Activated naive CD4-positive, alpha-beta T cell treated with anti-CD3 and anti-CD28 coated beads for 36 hours (primary cell): Measurements from ENCODE around the gene NYAP2. TPM values are rescaled to one million over a fixed set of nuclear protein-coding genes. Genes with fewer than 3 reads are reported as not detected.

Experiments
- CTCF ChIA-PET: fragments of 350-600 bp; sonication (Branson Sonifier 250); formaldehyde crosslinking; loops from one replicate; lab custom pipeline; 2021; ENCODE audit warnings: antibody characterized with exemption; lab: Charles Lee
- DNase-seq: peaks from one replicate; pipeline ENCODE4 v3.0.0-alpha.2; 2020
- H3K27ac Mint-ChIP-seq: one replicate; pipeline ENCODE4 v1.8.0; 2021; ENCODE audit warnings: mild to moderate bottlenecking, mixed read lengths
- H3K27me3 Mint-ChIP-seq: one replicate; pipeline ENCODE4 v1.8.0; 2021; ENCODE audit warnings: low read depth, mixed read lengths
- H3K36me3 Mint-ChIP-seq: one replicate; pipeline ENCODE4 v1.8.0; 2021; ENCODE audit warnings: low read depth, mixed read lengths
- H3K4me1 Mint-ChIP-seq: one replicate; pipeline ENCODE4 v1.8.0; 2021; ENCODE audit warnings: low read depth, mixed read lengths
- H3K4me3 Mint-ChIP-seq: one replicate; pipeline ENCODE4 v1.8.0; 2021; ENCODE audit warnings: mild to moderate bottlenecking, moderate library complexity, mixed read lengths
- H3K9me3 Mint-ChIP-seq: one replicate; pipeline ENCODE4 v1.8.0; 2021; ENCODE audit warnings: mixed read lengths
- intact Hi-C: fragments of 100-400 bp; cut with micrococcal nuclease; formaldehyde crosslinking; loops from one replicate; pipeline ENCODE4 v1.15.1; 2023
- total RNA-seq, 2 experiments: library from RNA; stranded (reverse); gene quantifications; one replicate each; pipeline ENCODE4 v1.2.3, GENCODE V29; 2021

The NYAP2 gene
- total RNA-seq, 2 experiments from 2014 or later, result not detected

DNA sequence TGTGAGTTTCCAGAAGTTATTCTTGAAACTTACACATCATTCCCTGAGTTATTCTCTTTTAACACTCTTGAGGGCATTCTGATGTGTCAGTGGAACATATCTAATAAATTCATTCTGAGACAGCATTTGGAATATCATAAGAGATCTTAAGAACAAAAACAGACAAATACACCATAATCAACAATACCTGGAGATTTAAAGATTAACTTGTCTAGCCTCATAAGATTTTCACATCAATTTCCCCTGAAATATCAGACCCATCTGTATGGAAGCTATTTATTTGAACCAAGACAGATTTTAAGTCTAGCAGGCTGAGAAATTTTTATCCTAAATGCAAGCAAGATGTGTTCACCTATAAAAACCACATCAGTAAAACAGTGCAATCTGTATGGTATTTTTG is 181.6 kb downstream of the NYAP2 start:
- Mint-ChIP-seq H3K27me3 (peaks cover 10% of the 10 kb centered on the region), H3K9me3 (no peaks in the 10 kb centered on the region)

GRCh38 chr2:225581906-225582305 is 182.4 kb downstream of the NYAP2 start:
- no peak overlapping the region for H3K27ac Mint-ChIP-seq
- CTCF ChIA-PET, result no interaction called here
- H3K27me3 Mint-ChIP-seq, result peaks cover 10% of the 10 kb centered on the region
- intact Hi-C loops, result no loop called here
- no peak for DNase-seq
- no peaks in the 10 kb centered on the region for H3K36me3 Mint-ChIP-seq
- no peak overlapping the region for H3K4me3 Mint-ChIP-seq
- H3K4me1 Mint-ChIP-seq, result no peaks in the 10 kb centered on the region
- H3K9me3 Mint-ChIP-seq, result no peaks in the 10 kb centered on the region

More for the DNA sequence above, 181.6 kb downstream of the NYAP2 start:
- Mint-ChIP-seq H3K27ac (no peak overlapping the region), H3K4me1 (no peaks in the 10 kb centered on the region), H3K4me3 (no peak overlapping the region), H3K36me3 (no peaks in the 10 kb centered on the region)
- CTCF ChIA-PET, result no interaction called here
- DNase-seq, result no peak
- intact Hi-C loops, result no loop called here

DNA sequence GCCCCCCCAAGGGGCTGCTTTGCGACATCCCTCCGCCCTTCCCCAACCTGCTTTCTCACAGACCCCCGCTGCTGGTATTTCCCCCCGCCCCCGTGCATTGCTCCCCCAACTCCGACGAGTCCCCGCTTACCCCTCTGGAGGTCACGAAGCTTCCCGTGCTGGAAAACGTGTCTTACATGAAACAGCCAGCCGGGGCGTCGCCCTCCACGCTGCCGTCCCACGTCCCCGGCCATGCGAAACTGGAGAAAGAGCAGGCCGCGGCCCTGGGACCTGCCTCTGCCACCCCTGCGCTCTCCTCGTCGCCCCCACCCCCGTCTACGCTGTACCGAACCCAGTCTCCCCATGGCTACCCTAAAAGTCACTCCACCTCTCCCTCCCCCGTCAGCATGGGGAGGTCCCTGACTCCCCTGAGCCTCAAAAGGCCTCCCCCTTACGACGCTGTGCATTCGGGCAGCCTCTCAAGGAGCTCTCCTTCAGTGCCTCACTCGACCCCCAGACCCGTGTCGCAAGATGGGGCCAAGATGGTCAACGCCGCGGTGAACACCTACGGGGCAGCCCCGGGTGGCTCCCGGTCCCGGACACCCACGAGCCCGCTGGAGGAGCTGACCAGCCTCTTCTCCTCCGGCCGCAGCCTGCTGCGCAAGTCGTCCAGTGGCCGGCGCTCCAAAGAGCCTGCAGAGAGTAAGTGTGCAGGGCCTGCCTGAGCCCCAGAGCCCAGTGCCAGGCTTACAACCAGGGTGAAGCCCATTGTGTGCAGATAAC is 183.0 kb downstream of the NYAP2 start:
- no peaks in the 10 kb centered on the region for H3K4me1 Mint-ChIP-seq
- intact Hi-C loops, result no loop called here
- DNase-seq, result no peak
- CTCF ChIA-PET, result no interaction called here
- no peak overlapping the region for H3K27ac Mint-ChIP-seq
- no peak overlapping the region for H3K4me3 Mint-ChIP-seq
- H3K36me3 Mint-ChIP-seq, result no peaks in the 10 kb centered on the region
- H3K9me3 Mint-ChIP-seq, result no peaks in the 10 kb centered on the region
- H3K27me3 Mint-ChIP-seq, result peaks cover 10% of the 10 kb centered on the region

DNA sequence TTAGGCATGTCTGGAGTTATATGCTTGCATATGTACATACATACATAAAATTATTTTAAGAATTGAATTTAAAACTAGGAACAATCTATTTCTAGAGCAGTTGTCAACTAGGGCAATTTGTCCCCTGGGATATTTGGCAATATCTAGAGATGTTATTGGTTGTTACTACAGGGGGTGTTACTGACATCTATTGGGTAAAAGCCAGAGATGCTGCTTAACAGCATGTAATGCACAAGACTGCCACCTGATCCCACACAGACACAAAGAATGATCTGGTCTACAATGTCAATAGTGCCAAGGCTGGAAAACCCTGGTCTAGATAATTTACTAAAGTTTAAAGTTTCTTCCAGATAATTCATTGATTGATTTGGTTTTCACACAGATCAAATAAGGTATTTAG is 185.3 kb downstream of the NYAP2 start:
- Mint-ChIP-seq H3K9me3 (no peaks in the 10 kb centered on the region), H3K27ac (no peak overlapping the region)
- CTCF ChIA-PET, result no interaction called here

DNA sequence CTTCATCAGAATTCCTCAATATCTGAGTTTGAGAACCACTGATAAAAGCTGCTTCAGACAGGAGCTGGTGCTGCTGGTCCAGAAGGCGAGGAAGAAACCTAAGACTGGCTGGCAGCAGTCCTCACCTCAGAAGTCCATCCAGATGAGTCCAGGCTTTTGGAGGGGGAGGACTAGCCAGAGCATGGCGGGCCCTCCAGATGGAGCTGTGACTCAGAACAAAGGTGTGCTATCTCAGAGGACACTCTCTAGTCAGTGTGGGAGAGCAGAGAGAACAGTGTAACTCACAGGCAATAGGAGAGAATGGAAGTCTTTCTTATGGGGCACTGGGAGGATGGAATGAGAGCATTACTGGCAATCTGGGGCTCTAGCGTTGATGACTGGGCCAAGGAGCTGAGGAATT is 191.4 kb downstream of the NYAP2 start:
- no peak for DNase-seq
- Mint-ChIP-seq H3K27me3 (peaks cover 5% of the 10 kb centered on the region), H3K4me1 (no peaks in the 10 kb centered on the region), H3K9me3 (no peaks in the 10 kb centered on the region), H3K4me3 (no peak overlapping the region), H3K36me3 (no peaks in the 10 kb centered on the region), H3K27ac (no peak overlapping the region)
- intact Hi-C loops, result no loop called here
- CTCF ChIA-PET, result no interaction called here

More for the DNA sequence above, 185.3 kb downstream of the NYAP2 start:
- Mint-ChIP-seq H3K36me3 (no peaks in the 10 kb centered on the region), H3K4me3 (no peak overlapping the region), H3K27me3 (no peaks in the 10 kb centered on the region), H3K4me1 (no peaks in the 10 kb centered on the region)
- intact Hi-C loops, result no loop called here
- no peak for DNase-seq

DNA sequence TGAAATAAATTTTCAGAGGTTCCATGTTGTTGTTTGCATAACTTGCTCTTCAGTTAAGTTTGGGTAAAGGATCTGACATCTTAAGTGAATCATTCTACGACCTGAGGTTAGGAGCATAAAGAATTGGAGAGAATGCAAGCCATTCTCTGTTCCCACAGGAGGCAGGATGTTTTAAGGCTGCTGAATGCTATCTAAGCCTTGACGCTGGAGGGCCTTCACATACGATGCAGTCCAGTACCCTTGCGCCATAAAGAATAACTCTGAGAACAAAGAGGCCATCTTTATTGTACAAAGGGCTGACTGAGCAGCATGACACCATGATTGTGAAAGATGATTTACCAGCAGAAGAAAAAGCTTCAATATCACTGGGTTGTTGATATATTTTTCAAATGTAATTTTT is 198.4 kb downstream of the NYAP2 start:
- Mint-ChIP-seq H3K27ac (no peak overlapping the region), H3K9me3 (peaks cover 6% of the 10 kb centered on the region), H3K36me3 (no peaks in the 10 kb centered on the region), H3K4me3 (no peak overlapping the region), H3K27me3 (peaks cover 3% of the 10 kb centered on the region), H3K4me1 (no peaks in the 10 kb centered on the region)
- no peak for DNase-seq
- CTCF ChIA-PET, result no interaction called here
- intact Hi-C loops, result no loop called here

- H3K27me3 Mint-ChIP-seq, result peaks cover 2% of the 10 kb centered on the region
Measured at GRCh38 chr2:225598426-225598825, 198.9 kb downstream of the NYAP2 start.

DNA sequence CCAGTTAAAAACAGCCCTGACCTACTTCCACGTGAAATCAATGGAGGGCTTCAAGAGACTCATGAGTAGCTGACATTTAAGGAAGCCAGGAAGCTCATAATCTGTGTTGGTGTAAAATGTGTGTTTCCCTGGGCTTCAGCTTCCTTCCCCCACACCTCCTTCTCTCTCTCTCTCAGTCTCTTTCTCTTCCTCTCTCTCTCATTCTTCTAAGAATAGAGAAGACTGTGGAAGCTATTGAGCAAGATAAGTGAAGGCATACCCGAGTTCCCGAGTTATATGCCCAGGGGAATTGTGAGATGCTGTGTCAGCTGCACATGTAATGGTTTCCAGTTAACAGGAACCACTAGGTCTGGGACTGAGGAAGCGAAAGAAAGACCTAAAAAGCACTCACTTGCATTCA is 199.4 kb downstream of the NYAP2 start:
- DNase-seq, result no peak
- Mint-ChIP-seq H3K9me3 (peaks cover 6% of the 10 kb centered on the region), H3K4me3 (no peak overlapping the region), H3K4me1 (no peaks in the 10 kb centered on the region), H3K27me3 (peaks cover 4% of the 10 kb centered on the region), H3K36me3 (no peaks in the 10 kb centered on the region), H3K27ac (no peak overlapping the region)
- CTCF ChIA-PET, result no interaction called here
- intact Hi-C loops, result no loop called here

More at GRCh38 chr2:225598426-225598825, 198.9 kb downstream of the NYAP2 start:
- Mint-ChIP-seq H3K4me3 (no peak overlapping the region), H3K36me3 (no peaks in the 10 kb centered on the region), H3K4me1 (no peaks in the 10 kb centered on the region), H3K9me3 (peaks cover 6% of the 10 kb centered on the region), H3K27ac (no peak overlapping the region)
- intact Hi-C loops, result no loop called here
- no peak for DNase-seq
- CTCF ChIA-PET, result no interaction called here

- Mint-ChIP-seq H3K36me3 (no peaks in the 10 kb centered on the region), H3K4me3 (no peak overlapping the region), H3K9me3 (peaks cover 6% of the 10 kb centered on the region), H3K27ac (no peak overlapping the region), H3K27me3 (peaks cover 4% of the 10 kb centered on the region), H3K4me1 (no peaks in the 10 kb centered on the region)
- intact Hi-C loops, result no loop called here
- CTCF ChIA-PET, result no interaction called here
- no peak for DNase-seq
Measured at GRCh38 chr2:225599856-225600255, 200.3 kb downstream of the NYAP2 start.

GRCh38 chr2:225600444-225600843 is 200.9 kb downstream of the NYAP2 start:
- intact Hi-C loops, result no loop called here
- no peak overlapping the region for H3K27ac Mint-ChIP-seq
- CTCF ChIA-PET, result no interaction called here
- DNase-seq, result no peak
- H3K36me3 Mint-ChIP-seq, result no peaks in the 10 kb centered on the region
- H3K27me3 Mint-ChIP-seq, result peaks cover 4% of the 10 kb centered on the region
- H3K9me3 Mint-ChIP-seq, result peaks cover 6% of the 10 kb centered on the region
- H3K4me1 Mint-ChIP-seq, result no peaks in the 10 kb centered on the region
- H3K4me3 Mint-ChIP-seq, result no peak overlapping the region

GRCh38 chr2:225600865-225601264 is 201.4 kb downstream of the NYAP2 start:
- intact Hi-C loops, result no loop called here
- no peak overlapping the region for H3K4me3 Mint-ChIP-seq
- H3K36me3 Mint-ChIP-seq, result no peaks in the 10 kb centered on the region
- no peak for DNase-seq
- no peak overlapping the region for H3K27ac Mint-ChIP-seq
- peaks cover 4% of the 10 kb centered on the region for H3K27me3 Mint-ChIP-seq
- peaks cover 6% of the 10 kb centered on the region for H3K9me3 Mint-ChIP-seq
- CTCF ChIA-PET, result no interaction called here
- H3K4me1 Mint-ChIP-seq, result no peaks in the 10 kb centered on the region

- no peak for DNase-seq
- intact Hi-C loops, result no loop called here
- Mint-ChIP-seq H3K27me3 (peaks cover 6% of the 10 kb centered on the region), H3K4me1 (no peaks in the 10 kb centered on the region), H3K36me3 (no peaks in the 10 kb centered on the region), H3K9me3 (peaks cover 6% of the 10 kb centered on the region), H3K27ac (no peak overlapping the region), H3K4me3 (no peak overlapping the region)
- CTCF ChIA-PET, result no interaction called here
Measured at GRCh38 chr2:225602205-225602604, 202.7 kb downstream of the NYAP2 start.

- H3K36me3 Mint-ChIP-seq, result no peaks in the 10 kb centered on the region
- H3K9me3 Mint-ChIP-seq, result no peaks in the 10 kb centered on the region
- no peak overlapping the region for H3K27ac Mint-ChIP-seq
- DNase-seq, result no peak
- intact Hi-C loops, result no loop called here
- H3K4me1 Mint-ChIP-seq, result no peaks in the 10 kb centered on the region
- peaks cover 7% of the 10 kb centered on the region for H3K27me3 Mint-ChIP-seq
- CTCF ChIA-PET, result no interaction called here
- no peak overlapping the region for H3K4me3 Mint-ChIP-seq
Measured at GRCh38 chr2:225608136-225608535, 208.6 kb downstream of the NYAP2 start.
